Caco-2 (cell line): ENCODE measurements around the gene HMCN1. TPM values are rescaled to one million over a fixed set of nuclear protein-coding genes. Genes with fewer than 3 reads are reported as not detected.

ENCODE experiments used
- BruUV-seq: library from RNA; stranded (reverse); fragments of 400-500 nt; replicated peaks from 2 replicates; lab custom pipeline; 2021; lab: Mats Ljungman, UMichigan
- CTCF ChIA-PET: fragments of 300-600 bp; sonication (Branson Sonifier 250); formaldehyde crosslinking; loops from one replicate; lab custom pipeline; 2022; ENCODE audit warnings: antibody characterized with exemption; lab: Charles Lee
- POLR2A ChIA-PET: fragments of 300-600 bp; sonication (Branson Sonifier 250); formaldehyde crosslinking; loops from one replicate; lab custom pipeline; 2022; ENCODE audit warnings: antibody characterized with exemption; lab: Charles Lee
- DNase-seq, 2 experiments: peaks; one replicate each; pipeline versions ENCODE4 v3.0.0 to v3.0.0-alpha.2; 2020 to 2022
- H3K27me3 ChIP-seq: replicated peaks from 2 replicates; pipeline ENCODE4 v1.6.0; 2011; ENCODE audit warnings: low read length; ENCODE audit not compliant: control insufficient read depth, insufficient read depth
- H3K36me3 ChIP-seq: 2 replicates; pipeline ENCODE4 v1.5.1; 2011; ENCODE audit warnings: low read length; ENCODE audit not compliant: control insufficient read depth, insufficient read depth
- H3K4me1 ChIP-seq: fragments of 250-450 bp; sonication (Bioruptor Pico); 2 replicates; pipeline ENCODE4 v1.5.1; 2020; ENCODE audit warnings: mild to moderate bottlenecking
- H3K4me3 ChIP-seq: 2 replicates; pipeline ENCODE4 v1.5.1; 2011; ENCODE audit warnings: low read depth, mild to moderate bottlenecking, control low read depth, low read length
- H3K9me3 ChIP-seq: fragments of 250-450 bp; sonication (Bioruptor Pico); 2 replicates; pipeline ENCODE4 v1.5.1; 2020; ENCODE audit warnings: mild to moderate bottlenecking, moderate library complexity
- H3K27ac Mint-ChIP-seq: one replicate; pipeline ENCODE4 v1.8.0; 2022; ENCODE audit warnings: mixed read lengths; ENCODE audit not compliant: unreplicated experiment
- H3K27me3 Mint-ChIP-seq: one replicate; pipeline ENCODE4 v1.8.0; 2022; ENCODE audit warnings: mixed read lengths; ENCODE audit not compliant: insufficient read depth, unreplicated experiment
- H3K36me3 Mint-ChIP-seq: one replicate; pipeline ENCODE4 v1.8.0; 2022; ENCODE audit warnings: mild to moderate bottlenecking, mixed read lengths; ENCODE audit not compliant: insufficient read depth, unreplicated experiment
- H3K4me1 Mint-ChIP-seq: one replicate; pipeline ENCODE4 v1.8.0; 2022; ENCODE audit warnings: low read depth, mixed read lengths; ENCODE audit not compliant: unreplicated experiment
- H3K4me3 Mint-ChIP-seq: one replicate; pipeline ENCODE4 v1.8.0; 2022; ENCODE audit warnings: mild to moderate bottlenecking, moderate library complexity, mixed read lengths; ENCODE audit not compliant: unreplicated experiment
- H3K9me3 Mint-ChIP-seq: one replicate; pipeline ENCODE4 v1.8.0; 2022; ENCODE audit warnings: mixed read lengths; ENCODE audit not compliant: unreplicated experiment
- CTCF ChIP-seq, 2 experiments: fragments of 200-600 bp in 1 of 2; IDR thresholded peaks; 1 replicate in 1 of 2; 2 replicates in 1 of 2; pipeline versions ENCODE4 v1.5.1 to v1.8.0; 2011 to 2022; ENCODE audit warnings: antibody characterized with exemption in 1 of 2, control low read depth in 1 of 2, inconsistent platforms in 1 of 2, low read depth in 1 of 2, low read length in 1 of 2, mild to moderate bottlenecking in 1 of 2, moderate library complexity in 1 of 2; ENCODE audit not compliant: insufficient read depth in 1 of 2, severe bottlenecking in 1 of 2, unreplicated experiment in 1 of 2
- intact Hi-C: fragments of 100-400 bp; cut with micrococcal nuclease; formaldehyde crosslinking; loops from one replicate; pipeline ENCODE4 v1.10.0; 2022; ENCODE audit not compliant: unreplicated experiment
- total RNA-seq: library from RNA; stranded (reverse); gene quantifications from 2 replicates; pipeline ENCODE4 v1.2.3, GENCODE V29; 2022

The HMCN1 gene
- total RNA-seq, 1 experiment from 2014 or later, result 0.02 TPM

- Histone ChIP-seq H3K36me3 (no peaks in the 10 kb centered on the region), H3K9me3 (no peaks in the 10 kb centered on the region), H3K27me3 (no peaks in the 10 kb centered on the region), H3K4me3 (no peak overlapping the region), H3K4me1 (no peaks in the 10 kb centered on the region)
- DNase-seq, result no peak
- H3K36me3 Mint-ChIP-seq, result no peaks in the 10 kb centered on the region
- BruUV-seq, result no TSS peak
- H3K4me1 Mint-ChIP-seq, result no peaks in the 10 kb centered on the region
- H3K27me3 Mint-ChIP-seq, result peaks cover 14% of the 10 kb centered on the region
- H3K4me3 Mint-ChIP-seq, result no peak overlapping the region
- H3K27ac Mint-ChIP-seq, result no peak overlapping the region
- intact Hi-C loops, result no loop called here
- no peaks in the 10 kb centered on the region for H3K9me3 Mint-ChIP-seq
- ChIA-PET POLR2A (no interaction called here), CTCF (interaction anchor here (0.6 kb wide), 1 partner anchor 71 kb away, joined by 5 read pairs; no protein-coding TSS in a partner anchor)
- no peak for TF ChIP-seq CTCF (IDR thresholded peaks at IDR 0.05; ENCODE audit: insufficient read depth in 1 of 2, low read depth in 1 of 2, low read length in 1 of 2, severe bottlenecking in 1 of 2, unreplicated experiment in 1 of 2)
Observed at GRCh38 chr1:186129758-186130157, 395.6 kb downstream of the HMCN1 start.

DNA sequence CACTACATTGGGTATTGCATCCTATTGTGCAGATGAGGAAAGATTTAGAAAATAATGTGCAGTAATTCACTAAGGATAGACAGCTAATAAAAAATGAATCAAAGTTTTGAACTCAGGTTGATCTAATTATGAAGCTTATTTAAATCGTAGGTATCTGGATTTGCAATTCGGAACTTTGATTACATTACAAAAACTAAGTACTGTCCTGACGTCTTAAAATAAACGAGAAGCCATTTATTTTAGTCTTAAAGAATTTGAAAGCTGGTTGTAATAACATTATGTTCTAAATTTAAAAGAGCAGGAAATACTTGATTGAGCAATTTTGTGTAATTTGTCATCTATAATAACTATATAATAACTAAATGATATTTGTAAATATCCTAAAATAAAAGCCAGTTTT is 404.9 kb downstream of the HMCN1 start:
- Histone ChIP-seq H3K4me3 (no peak overlapping the region), H3K9me3 (no peaks in the 10 kb centered on the region), H3K4me1 (no peaks in the 10 kb centered on the region), H3K27me3 (no peaks in the 10 kb centered on the region), H3K36me3 (no peaks in the 10 kb centered on the region)
- POLR2A ChIA-PET, result no interaction called here
- no peak overlapping the region for H3K27ac Mint-ChIP-seq
- no peaks in the 10 kb centered on the region for H3K36me3 Mint-ChIP-seq
- H3K4me1 Mint-ChIP-seq, result no peaks in the 10 kb centered on the region
- no peak for DNase-seq
- TF ChIP-seq CTCF (IDR thresholded peaks at IDR 0.05; ENCODE audit: insufficient read depth in 1 of 2, low read depth in 1 of 2, low read length in 1 of 2, severe bottlenecking in 1 of 2, unreplicated experiment in 1 of 2), result no peak
- intact Hi-C loops, result no loop called here
- CTCF ChIA-PET, result no interaction called here
- BruUV-seq, result no TSS peak
- no peaks in the 10 kb centered on the region for H3K9me3 Mint-ChIP-seq
- peaks cover 3% of the 10 kb centered on the region for H3K27me3 Mint-ChIP-seq
- no peak overlapping the region for H3K4me3 Mint-ChIP-seq

GRCh38 chr1:186139701-186140100 is 405.5 kb downstream of the HMCN1 start:
- Mint-ChIP-seq H3K27me3 (peaks cover 3% of the 10 kb centered on the region), H3K9me3 (no peaks in the 10 kb centered on the region), H3K4me3 (no peak overlapping the region), H3K27ac (no peak overlapping the region), H3K36me3 (no peaks in the 10 kb centered on the region), H3K4me1 (no peaks in the 10 kb centered on the region)
- Histone ChIP-seq H3K4me1 (no peaks in the 10 kb centered on the region), H3K27me3 (no peaks in the 10 kb centered on the region), H3K9me3 (no peaks in the 10 kb centered on the region), H3K36me3 (no peaks in the 10 kb centered on the region), H3K4me3 (no peak overlapping the region)
- DNase-seq, result no peak
- intact Hi-C loops, result no loop called here
- BruUV-seq, result no TSS peak
- TF ChIP-seq CTCF (IDR thresholded peaks at IDR 0.05; ENCODE audit: insufficient read depth in 1 of 2, low read depth in 1 of 2, low read length in 1 of 2, severe bottlenecking in 1 of 2, unreplicated experiment in 1 of 2), result no peak
- ChIA-PET CTCF (no interaction called here), POLR2A (no interaction called here)
